ENCODE measurements around the gene PPARG. TPM values are rescaled to one million over a fixed set of nuclear protein-coding genes. Genes with fewer than 3 reads are reported as not detected.

Gene PPARG
- total and polyA plus RNA-seq, 4 donors = 5.2 to 15.7 (median 7.0) TPM

GRCh38 chr3:12396471-12396870 lies 107.6 kb downstream of the PPARG start:
- TF ChIP-seq GABPA (IDR thresholded peaks at IDR 0.05 in 1 of 2, conservative IDR thresholded peaks at IDR 0.05 in 1 of 2) (no peak), FOXA2 (IDR thresholded peaks at IDR 0.05) (no peak), NR2F2 (IDR thresholded peaks at IDR 0.05) (no peak), ATF3 (IDR thresholded peaks at IDR 0.05) (no peak), SP1 (IDR thresholded peaks at IDR 0.05) (no peak), FOXA1 (IDR thresholded peaks at IDR 0.05) (no peak), RXRA (IDR thresholded peaks at IDR 0.05) (no peak), REST (IDR thresholded peaks at IDR 0.05) (no peak), CTCF (IDR thresholded peaks at IDR 0.05; ENCODE audit: low read depth, low read length, missing input control) (no peak), HNF4A (conservative IDR thresholded peaks at IDR 0.05) (no peak)
- Histone ChIP-seq H3K4me1 (ENCODE audit: control insufficient read depth in 4 of 4, insufficient read depth in 4 of 4, low read length in 3 of 4) (peaks cover 0 to 14% (median 13%) of the 10 kb centered on the region in 4 donors), H3K36me3 (ENCODE audit: control insufficient read depth in 4 of 4, insufficient read depth in 3 of 4, low read depth in 1 of 4, low read length in 3 of 4) (no peaks in the 10 kb centered on the region), H3K9me3 (ENCODE audit: control insufficient read depth in 4 of 4, low read length in 3 of 4) (no peaks in the 10 kb centered on the region), H3K9ac (ENCODE audit: low read depth in 1 of 2, low read length in 2 of 2) (no peak overlapping the region), H3K4me3 (ENCODE audit: low read depth in 1 of 3, low read length in 3 of 3) (no peak overlapping the region), H3K27ac (ENCODE audit: low read depth in 1 of 2, low read length in 2 of 2) (no peak overlapping the region), H3K27me3 (ENCODE audit: control insufficient read depth in 4 of 4, insufficient read depth in 4 of 4, low read length in 3 of 4) (no peaks in the 10 kb centered on the region)
- no peak for DNase-seq (ENCODE audit: low spot score)
- 92% methylated on average over 6 of the region's 6 CpGs for WGBS

- peaks cover 0 to 4% (median 3%) of the 10 kb centered on the region in 4 donors for H3K4me1 ChIP-seq (ENCODE audit: control insufficient read depth in 4 of 4, insufficient read depth in 4 of 4, low read length in 3 of 4)
- H3K27me3 ChIP-seq (ENCODE audit: control insufficient read depth in 4 of 4, insufficient read depth in 4 of 4, low read length in 3 of 4) = no peaks in the 10 kb centered on the region
- no peak for DNase-seq (ENCODE audit: low spot score)
- no peaks in the 10 kb centered on the region for H3K36me3 ChIP-seq (ENCODE audit: control insufficient read depth in 4 of 4, insufficient read depth in 3 of 4, low read depth in 1 of 4, low read length in 3 of 4)
- H3K27ac ChIP-seq (ENCODE audit: low read depth in 1 of 2, low read length in 2 of 2) = no peak overlapping the region
- H3K9ac ChIP-seq (ENCODE audit: low read depth in 1 of 2, low read length in 2 of 2) = no peak overlapping the region
- 90% methylated on average over 1 of the region's 1 CpG for WGBS
- H3K4me3 ChIP-seq (ENCODE audit: low read depth in 1 of 3, low read length in 3 of 3) = no peak overlapping the region
- H3K9me3 ChIP-seq (ENCODE audit: control insufficient read depth in 4 of 4, low read length in 3 of 4) = no peaks in the 10 kb centered on the region
- TF ChIP-seq SP1 (IDR thresholded peaks at IDR 0.05) (no peak), YY1 (IDR thresholded peaks at IDR 0.05) (no peak), ATF3 (IDR thresholded peaks at IDR 0.05) (no peak), REST (IDR thresholded peaks at IDR 0.05) (no peak), FOXA2 (IDR thresholded peaks at IDR 0.05) (no peak), HNF4A (conservative IDR thresholded peaks at IDR 0.05) (no peak), GABPA (IDR thresholded peaks at IDR 0.05 in 1 of 2, conservative IDR thresholded peaks at IDR 0.05 in 1 of 2) (no peak), EGR1 (IDR thresholded peaks at IDR 0.05; ENCODE audit: low read depth in 2 of 2) (no peak), RXRA (IDR thresholded peaks at IDR 0.05) (no peak), MAX (IDR thresholded peaks at IDR 0.05) (no peak), RAD21 (IDR thresholded peaks at IDR 0.05) (no peak), TAF1 (conservative IDR thresholded peaks at IDR 0.05) (no peak), ZBTB33 (IDR thresholded peaks at IDR 0.05) (no peak), NR2F2 (IDR thresholded peaks at IDR 0.05) (no peak), HNF4G (IDR thresholded peaks at IDR 0.05) (no peak), CTCF (IDR thresholded peaks at IDR 0.05; ENCODE audit: low read depth, low read length, missing input control) (no peak), FOXA1 (IDR thresholded peaks at IDR 0.05) (no peak)
Observed at GRCh38 chr3:12399226-12399625, 110.4 kb downstream of the PPARG start.
